Large intestine (tissue), 3 donors: ENCODE measurements around the gene ZNF789. TPM values are rescaled to one million over a fixed set of nuclear protein-coding genes. Genes with fewer than 3 reads are reported as not detected.
"Not testable (repeated sequence)": the region's sequence is repeated elsewhere in the genome, so short reads cannot be mapped to it uniquely, and the experiment has no call there.

Experiments
- DNase-seq, 2 donors: peaks; one replicate each; pipeline versions ENCODE4 v3.0.0 to v3.0.0-alpha.2; 2013
- H3K27ac ChIP-seq: one replicate; pipeline ENCODE4 v1.5.1; 2013; ENCODE audit warnings: low read length
- H3K27me3 ChIP-seq: 2 replicates; pipeline ENCODE4 v1.6.1; 2013; ENCODE audit warnings: low read length; ENCODE audit not compliant: control insufficient read depth, insufficient read depth
- H3K36me3 ChIP-seq: 2 replicates; pipeline ENCODE4 v1.6.1; 2013; ENCODE audit warnings: low read length; ENCODE audit not compliant: control insufficient read depth, insufficient read depth
- H3K4me1 ChIP-seq: one replicate; pipeline ENCODE4 v1.6.1; 2013; ENCODE audit warnings: low read length; ENCODE audit not compliant: control insufficient read depth, insufficient read depth
- H3K4me3 ChIP-seq: one replicate; pipeline ENCODE4 v1.5.1; 2013; ENCODE audit warnings: low read length
- H3K9me3 ChIP-seq: one replicate; pipeline ENCODE4 v1.6.1; 2013; ENCODE audit warnings: mild to moderate bottlenecking, low read depth, low read length, moderate library complexity; ENCODE audit not compliant: control insufficient read depth
- WGBS: methylation state at CpG from one replicate; pipeline ENCODE4 v1.1.5; 2013; ENCODE audit warnings: low lambda C conversion rate; ENCODE audit not compliant: insufficient coverage; 5-methylcytosine and 5-hydroxymethylcytosine counted together
- polyA plus RNA-seq: library from polyadenylated mRNA; unstranded; fragments of 120-200 nt; gene quantifications from one replicate; pipeline ENCODE4 v1.2.1, GENCODE V29; 2013

Gene ZNF789
- polyA plus RNA-seq, 1 donor, result 61.3 TPM

GRCh38 chr7:99485094-99485493 is 12.4 kb downstream of the ZNF789 start:
- no peak overlapping the region for H3K4me3 ChIP-seq
- no peak overlapping the region for H3K27ac ChIP-seq
- no peaks in the 10 kb centered on the region for H3K9me3 ChIP-seq
- no peak for DNase-seq
- H3K36me3 ChIP-seq, result peaks cover 27% of the 10 kb centered on the region
- no peaks in the 10 kb centered on the region for H3K4me1 ChIP-seq
- no peaks in the 10 kb centered on the region for H3K27me3 ChIP-seq
- 95% methylated on average over 4 of the region's 5 CpGs for WGBS

- no peak overlapping the region for H3K27ac ChIP-seq
- no peak for DNase-seq
- peaks cover 12% of the 10 kb centered on the region for H3K9me3 ChIP-seq
- H3K4me3 ChIP-seq, result no peak overlapping the region
- WGBS, result no CpG with 5 or more reads among the region's 4 CpGs
- H3K27me3 ChIP-seq, result no peaks in the 10 kb centered on the region
- H3K36me3 ChIP-seq, result peaks cover 29% of the 10 kb centered on the region
- no peaks in the 10 kb centered on the region for H3K4me1 ChIP-seq
These were observed 16.5 kb downstream of the ZNF789 start for GRCh38 chr7:99489235-99489634.

GRCh38 chr7:99490878-99491277 is 18.2 kb downstream of the ZNF789 start:
- Histone ChIP-seq H3K27me3 (no peaks in the 10 kb centered on the region), H3K36me3 (peaks cover 27% of the 10 kb centered on the region), H3K4me3 (no peak overlapping the region), H3K9me3 (peaks cover 19% of the 10 kb centered on the region), H3K27ac (no peak overlapping the region), H3K4me1 (no peaks in the 10 kb centered on the region)
- DNase-seq, result no peak
- WGBS, result no CpG with 5 or more reads among the region's 3 CpGs

GRCh38 chr7:99493823-99494222 is 21.1 kb downstream of the ZNF789 start:
- Histone ChIP-seq H3K36me3 (peaks cover 40% of the 10 kb centered on the region), H3K4me3 (no peak overlapping the region), H3K27me3 (no peaks in the 10 kb centered on the region), H3K9me3 (peaks cover 22% of the 10 kb centered on the region), H3K4me1 (no peaks in the 10 kb centered on the region), H3K27ac (no peak overlapping the region)
- no peak for DNase-seq
- no CpG with 5 or more reads among the region's 6 CpGs for WGBS

- H3K27me3 ChIP-seq, result no peaks in the 10 kb centered on the region
- H3K27ac ChIP-seq, result no peak overlapping the region
- WGBS, result 76% methylated on average over 3 of the region's 6 CpGs
- DNase-seq, result no peak
- peak overlapping the region; percentile 69 for H3K4me3 ChIP-seq
- H3K9me3 ChIP-seq, result peaks cover 22% of the 10 kb centered on the region
- H3K4me1 ChIP-seq, result peaks cover 5% of the 10 kb centered on the region
- peaks cover 35% of the 10 kb centered on the region for H3K36me3 ChIP-seq
These were observed 25.3 kb downstream of the ZNF789 start for GRCh38 chr7:99497766-99498545.

- Histone ChIP-seq H3K36me3 (peaks cover 29% of the 10 kb centered on the region), H3K27me3 (no peaks in the 10 kb centered on the region), H3K27ac (peak overlapping the region; percentile 94), H3K4me1 (peaks cover 5% of the 10 kb centered on the region), H3K9me3 (peaks cover 17% of the 10 kb centered on the region), H3K4me3 (peak overlapping the region; percentile 69)
- no peak for DNase-seq
- no CpG with 5 or more reads among the region's 11 CpGs for WGBS
These were observed 25.9 kb downstream of the ZNF789 start for GRCh38 chr7:99498546-99498944.

GRCh38 chr7:99499371-99499720 is 26.7 kb downstream of the ZNF789 start:
- WGBS, result 0% methylated on average over 1 of the region's 14 CpGs
- DNase-seq, result peak; percentile 20 to 60
- H3K27me3 ChIP-seq, result no peaks in the 10 kb centered on the region
- peaks cover 9% of the 10 kb centered on the region for H3K9me3 ChIP-seq
- H3K36me3 ChIP-seq, result peaks cover 21% of the 10 kb centered on the region
- H3K27ac ChIP-seq, result peak overlapping the region; percentile 94
- peaks cover 5% of the 10 kb centered on the region for H3K4me1 ChIP-seq
- H3K4me3 ChIP-seq, result peak overlapping the region; percentile 69

GRCh38 chr7:99499721-99500636 is 27.3 kb downstream of the ZNF789 start, which contains the start of gene ZNF394:
Gene ZNF394 (minus strand): TSS chr7:99500281. CDS start chr7:99500093, 188 bp downstream.
- peak; percentile 90 to 95 for DNase-seq
- H3K36me3 ChIP-seq, result peaks cover 16% of the 10 kb centered on the region
- peak within 1 kb of the TSS; percentile 69 for H3K4me3 ChIP-seq
- 0% methylated on average over 3 of the region's 68 CpGs for WGBS
- H3K4me1 ChIP-seq, result peaks cover 5% of the 10 kb centered on the region
- H3K27ac ChIP-seq, result peak within 1 kb of the TSS; percentile 94
- H3K27me3 ChIP-seq, result no peaks in the 10 kb centered on the region
- peaks cover 6% of the 10 kb centered on the region for H3K9me3 ChIP-seq

GRCh38 chr7:99500637-99501009 is 27.9 kb downstream of the ZNF789 start:
- peaks cover 13% of the 10 kb centered on the region for H3K36me3 ChIP-seq
- no peak for DNase-seq
- peak overlapping the region; percentile 94 for H3K27ac ChIP-seq
- peaks cover 5% of the 10 kb centered on the region for H3K4me1 ChIP-seq
- 13% methylated on average over 1 of the region's 16 CpGs for WGBS
- H3K9me3 ChIP-seq, result peaks cover 4% of the 10 kb centered on the region
- peak overlapping the region; percentile 69 for H3K4me3 ChIP-seq
- no peaks in the 10 kb centered on the region for H3K27me3 ChIP-seq

GRCh38 chr7:99501236-99501635 is 28.5 kb downstream of the ZNF789 start:
- not testable (repeated sequence) for DNase-seq, H3K9me3 ChIP-seq, H3K27ac ChIP-seq, H3K4me3 ChIP-seq, H3K27me3 ChIP-seq
- 100% methylated on average over 2 of the region's 12 CpGs for WGBS
- Histone ChIP-seq H3K4me1 (peaks cover 11% of the 10 kb centered on the region), H3K36me3 (peaks cover 11% of the 10 kb centered on the region)
